HepG2 (cell line): Measurements from ENCODE around the gene ATG9A. TPM values are rescaled to one million over a fixed set of nuclear protein-coding genes. Genes with fewer than 3 reads are reported as not detected.

Source experiments
- CAMTA2 ChIP-seq: sonication (generic); formaldehyde crosslinking; IDR thresholded peaks from 2 replicates; pipeline ENCODE4 v1.4.0; 2020; ENCODE audit warnings: mild to moderate bottlenecking, missing genetic modification reagents, borderline replicate concordance
- CENPT ChIP-seq: sonication (generic); formaldehyde crosslinking; IDR thresholded peaks from 2 replicates; pipeline ENCODE4 v1.8.0; 2022; ENCODE audit warnings: low read depth, mild to moderate bottlenecking, moderate library complexity, missing genetic modification reagents
- CENPX ChIP-seq: sonication (generic); formaldehyde crosslinking; IDR thresholded peaks from 2 replicates; pipeline ENCODE4 v1.9.0; 2021; ENCODE audit warnings: mild to moderate bottlenecking, missing genetic modification reagents, moderate library complexity
- ETV6 ChIP-seq: sonication (generic); formaldehyde crosslinking; conservative IDR thresholded peaks from 2 replicates; pipeline ENCODE4 v1.4.0; 2020; ENCODE audit warnings: missing genetic modification reagents
- HIVEP1 ChIP-seq: sonication (generic); formaldehyde crosslinking; IDR thresholded peaks from 2 replicates; pipeline ENCODE4 v1.4.0; 2020; ENCODE audit warnings: mild to moderate bottlenecking, missing genetic modification reagents
- KIAA2018 ChIP-seq: sonication (generic); formaldehyde crosslinking; IDR thresholded peaks from 2 replicates; pipeline ENCODE4 v1.5.0; 2020; ENCODE audit warnings: mild to moderate bottlenecking, missing genetic modification reagents, borderline replicate concordance
- PRMT3 ChIP-seq: sonication (generic); formaldehyde crosslinking; IDR thresholded peaks from 2 replicates; pipeline ENCODE4 v1.8.1; 2022; ENCODE audit warnings: low read depth, mild to moderate bottlenecking, moderate library complexity, missing genetic modification reagents, borderline replicate concordance
- REL ChIP-seq: sonication (generic); formaldehyde crosslinking; conservative IDR thresholded peaks from 2 replicates; pipeline ENCODE4 v1.8.0; 2022; ENCODE audit warnings: mild to moderate bottlenecking, missing genetic modification reagents, moderate library complexity
- SAFB2 ChIP-seq: sonication (generic); formaldehyde crosslinking; IDR thresholded peaks from 2 replicates; pipeline ENCODE4 v1.5.1; 2020; ENCODE audit warnings: missing genetic modification reagents, low read depth, mild to moderate bottlenecking, borderline replicate concordance
- SIN3B ChIP-seq: fragments of 150-350 bp; IDR thresholded peaks from 2 replicates; pipeline ENCODE4 v1.6.1; 2014; ENCODE audit warnings: low read length
- ZBTB43 ChIP-seq: sonication (generic); formaldehyde crosslinking; conservative IDR thresholded peaks from 2 replicates; pipeline ENCODE4 v1.4.0; 2020; ENCODE audit warnings: missing genetic modification reagents
- ZNF382 ChIP-seq: sonication (generic); formaldehyde crosslinking; IDR thresholded peaks from 2 replicates; pipeline ENCODE4 v1.5.0; 2020; ENCODE audit warnings: missing genetic modification reagents, mild to moderate bottlenecking, borderline replicate concordance
- ZNF883 ChIP-seq: sonication (generic); formaldehyde crosslinking; IDR thresholded peaks from 2 replicates; pipeline ENCODE4 v1.5.1; 2020; ENCODE audit warnings: mild to moderate bottlenecking, missing genetic modification reagents; ENCODE audit errors: not compliant biosample characterization
- polyA plus RNA-seq, 8 experiments: library from polyadenylated mRNA; depleted of rRNA in 3 of 8; stranded (reverse) in 7 of 8; unstranded in 1 of 8; fragments of >200 nt; fragmentation: Illumina TruSeq in 4 of 8; extraction: Trizol in 4 of 8; gene quantifications; 2 replicates each; pipeline versions ENCODE4 v1.2.1 to v1.2.3, GENCODE V29; 2011 to 2016; ENCODE audit warnings: low read depth in 4 of 8, missing spikeins in 1 of 8, mixed read lengths in 1 of 8; ENCODE audit not compliant: insufficient read depth in 1 of 8
- total RNA-seq, 5 experiments: library from RNA; depleted of rRNA; stranded (reverse); fragments of >200 nt; fragmentation: Illumina TruSeq; extraction: Trizol; gene quantifications; 2 replicates each; pipeline ENCODE4 v1.2.3, GENCODE V29; 2016; ENCODE audit warnings: low read depth in 1 of 5
- TF ChIP-seq, protein P1 (sequence below): sonication (generic); formaldehyde crosslinking; IDR thresholded peaks from 2 replicates; pipeline ENCODE4 v1.5.0; 2020; ENCODE audit warnings: mild to moderate bottlenecking, missing genetic modification reagents

The ATG9A gene
- total and polyA plus RNA-seq, 2 of the 13 experiments (the other 11 are each of a cell fraction or from before 2014, with no cell fraction given), result 35.0 to 131 TPM

GRCh38 chr2:219278655-219279150 lies 49.3 kb upstream of the ATG9A start (continued):
- TF ChIP-seq SIN3B (no peak; the same call in 1 of the 2 replicates), ETV6 (no peak), CAMTA2 (CRISPR knock-in tag) (no peak; the same call in 1 of the 2 replicates), PRMT3 (CRISPR knock-in tag) (0 out of 2 replicates have a peak, but pooled peaks have one; percentile 14), ZBTB43 (CRISPR knock-in tag) (no peak), CENPX (CRISPR knock-in tag) (no peak), SAFB2 (CRISPR knock-in tag) (no peak), HIVEP1 (CRISPR knock-in tag) (no peak; the same call in 1 of the 2 replicates), ZNF382 (no peak), CENPT (no peak), REL (CRISPR knock-in tag) (no peak), KIAA2018 (CRISPR knock-in tag) (no peak; the same call in 1 of the 2 replicates), ZNF883 (CRISPR knock-in tag) (peak; percentile 18)
- TF ChIP-seq, protein P1, sequence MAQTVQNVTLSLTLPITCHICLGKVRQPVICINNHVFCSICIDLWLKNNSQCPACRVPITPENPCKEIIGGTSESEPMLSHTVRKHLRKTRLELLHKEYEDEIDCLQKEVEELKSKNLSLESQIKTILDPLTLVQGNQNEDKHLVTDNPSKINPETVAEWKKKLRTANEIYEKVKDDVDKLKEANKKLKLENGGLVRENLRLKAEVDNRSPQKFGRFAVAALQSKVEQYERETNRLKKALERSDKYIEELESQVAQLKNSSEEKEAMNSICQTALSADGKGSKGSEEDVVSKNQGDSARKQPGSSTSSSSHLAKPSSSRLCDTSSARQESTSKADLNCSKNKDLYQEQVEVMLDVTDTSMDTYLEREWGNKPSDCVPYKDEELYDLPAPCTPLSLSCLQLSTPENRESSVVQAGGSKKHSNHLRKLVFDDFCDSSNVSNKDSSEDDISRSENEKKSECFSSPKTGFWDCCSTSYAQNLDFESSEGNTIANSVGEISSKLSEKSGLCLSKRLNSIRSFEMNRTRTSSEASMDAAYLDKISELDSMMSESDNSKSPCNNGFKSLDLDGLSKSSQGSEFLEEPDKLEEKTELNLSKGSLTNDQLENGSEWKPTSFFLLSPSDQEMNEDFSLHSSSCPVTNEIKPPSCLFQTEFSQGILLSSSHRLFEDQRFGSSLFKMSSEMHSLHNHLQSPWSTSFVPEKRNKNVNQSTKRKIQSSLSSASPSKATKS, result peak; percentile 80; the same call in 1 of the 2 replicates
